PC-3 (cell line): ENCODE results near the gene PBX3.

Source experiments
- EZH2phosphoT487 ChIP-seq: fragments of 300-600 bp; sonication (generic); IDR thresholded peaks from 2 replicates; pipeline ENCODE4 v1.6.1; 2018; ENCODE audit warnings: mild to moderate bottlenecking, antibody characterized with exemption, low read length, borderline replicate concordance
- TF ChIP-seq, protein P1 (sequence below): fragments of 300-600 bp; sonication (generic); conservative IDR thresholded peaks from 2 replicates; pipeline ENCODE4 v1.5.1; 2017; ENCODE audit warnings: antibody characterized with exemption, low read depth, mild to moderate bottlenecking, low read length

DNA sequence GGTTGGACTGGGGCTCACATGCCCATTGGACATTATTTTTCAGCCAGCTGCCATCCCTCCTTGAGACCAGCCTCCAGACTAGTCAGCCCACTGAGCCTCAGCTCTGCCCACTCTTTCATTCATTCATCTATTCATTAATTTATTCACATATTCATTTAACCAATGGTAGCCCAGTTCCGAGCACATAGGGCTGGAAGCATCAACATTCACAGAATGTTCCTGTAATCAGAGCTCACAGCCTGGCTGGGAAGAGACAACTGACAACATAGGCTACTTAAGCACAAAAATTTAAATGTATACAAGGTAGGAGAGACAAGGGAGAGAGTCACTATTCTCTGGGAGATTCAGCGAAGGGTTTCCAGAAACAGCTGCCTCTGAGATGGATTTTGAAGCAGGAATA is 17.0 kb upstream of the PBX3 start:
- TF ChIP-seq, protein P1, sequence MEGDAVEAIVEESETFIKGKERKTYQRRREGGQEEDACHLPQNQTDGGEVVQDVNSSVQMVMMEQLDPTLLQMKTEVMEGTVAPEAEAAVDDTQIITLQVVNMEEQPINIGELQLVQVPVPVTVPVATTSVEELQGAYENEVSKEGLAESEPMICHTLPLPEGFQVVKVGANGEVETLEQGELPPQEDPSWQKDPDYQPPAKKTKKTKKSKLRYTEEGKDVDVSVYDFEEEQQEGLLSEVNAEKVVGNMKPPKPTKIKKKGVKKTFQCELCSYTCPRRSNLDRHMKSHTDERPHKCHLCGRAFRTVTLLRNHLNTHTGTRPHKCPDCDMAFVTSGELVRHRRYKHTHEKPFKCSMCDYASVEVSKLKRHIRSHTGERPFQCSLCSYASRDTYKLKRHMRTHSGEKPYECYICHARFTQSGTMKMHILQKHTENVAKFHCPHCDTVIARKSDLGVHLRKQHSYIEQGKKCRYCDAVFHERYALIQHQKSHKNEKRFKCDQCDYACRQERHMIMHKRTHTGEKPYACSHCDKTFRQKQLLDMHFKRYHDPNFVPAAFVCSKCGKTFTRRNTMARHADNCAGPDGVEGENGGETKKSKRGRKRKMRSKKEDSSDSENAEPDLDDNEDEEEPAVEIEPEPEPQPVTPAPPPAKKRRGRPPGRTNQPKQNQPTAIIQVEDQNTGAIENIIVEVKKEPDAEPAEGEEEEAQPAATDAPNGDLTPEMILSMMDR: no peak
- no peak for TF ChIP-seq EZH2phosphoT487
